WTC11 (cell line): ENCODE data around the gene MGAT5B. TPM values are rescaled to one million over a fixed set of nuclear protein-coding genes. Genes with fewer than 3 reads are reported as not detected.

Source experiments
- ATAC-seq: fragments of 200-7000 bp; cut with Tn5 transposase; 2 replicates; pipeline ENCODE4 v1.10.0; 2021; ENCODE audit warnings: mild to moderate bottlenecking, moderate library complexity
- CTCF ChIA-PET: fragments of 300-600 bp; sonication (Branson Sonifier 250); formaldehyde crosslinking; loops from one replicate; lab custom pipeline; 2021; ENCODE audit warnings: antibody characterized with exemption; lab: Charles Lee
- POLR2A ChIA-PET: fragments of 350-600 bp; sonication (Branson Sonifier 250); formaldehyde crosslinking; loops from one replicate; lab custom pipeline; 2021; ENCODE audit warnings: antibody characterized with exemption; lab: Charles Lee
- DNase-seq: peaks from one replicate; pipeline ENCODE4 v3.0.0; 2021; ENCODE audit warnings: low spot score
- H3K27ac Mint-ChIP-seq: 2 replicates; pipeline ENCODE4 v1.8.0; 2021; ENCODE audit warnings: mixed read lengths
- H3K27me3 Mint-ChIP-seq: 2 replicates; pipeline ENCODE4 v1.8.0; 2021; ENCODE audit warnings: low read depth, mild to moderate bottlenecking, moderate library complexity, mixed read lengths
- H3K36me3 Mint-ChIP-seq: 2 replicates; pipeline ENCODE4 v1.8.0; 2021; ENCODE audit warnings: mixed read lengths
- H3K4me1 Mint-ChIP-seq: 2 replicates; pipeline ENCODE4 v1.8.0; 2022; ENCODE audit warnings: mixed read lengths
- H3K4me3 Mint-ChIP-seq: 2 replicates; pipeline ENCODE4 v1.8.0; 2021; ENCODE audit warnings: mild to moderate bottlenecking, moderate library complexity, mixed read lengths
- H3K9me3 Mint-ChIP-seq: 2 replicates; pipeline ENCODE4 v1.8.0; 2021; ENCODE audit warnings: mixed read lengths
- ESRRA ChIP-seq: sonication (generic); formaldehyde crosslinking; IDR thresholded peaks from 2 replicates; pipeline ENCODE4 v1.8.1; 2022; ENCODE audit warnings: mild to moderate bottlenecking, missing genetic modification reagents, borderline replicate concordance
- FOXJ3 ChIP-seq: sonication (generic); formaldehyde crosslinking; IDR thresholded peaks from 2 replicates; pipeline ENCODE4 v1.9.0; 2021; ENCODE audit warnings: missing genetic modification reagents, mild to moderate bottlenecking, borderline replicate concordance
- HMGA2 ChIP-seq: fragments of 250-450 bp; sonication (Bioruptor Pico); IDR thresholded peaks from 2 replicates; pipeline ENCODE4 v1.4.0; 2021; ENCODE audit warnings: mild to moderate bottlenecking, moderate library complexity
- IRF2 ChIP-seq: sonication (generic); formaldehyde crosslinking; IDR thresholded peaks from 2 replicates; pipeline ENCODE4 v1.8.0; 2022; ENCODE audit warnings: low read depth, missing genetic modification reagents, borderline replicate concordance
- MAX ChIP-seq: sonication (generic); formaldehyde crosslinking; IDR thresholded peaks from 2 replicates; pipeline ENCODE4 v1.8.0; 2022; ENCODE audit warnings: mild to moderate bottlenecking, missing genetic modification reagents
- OVOL2 ChIP-seq: fragments of 250-450 bp; sonication (Bioruptor Pico); IDR thresholded peaks from 2 replicates; pipeline ENCODE4 v1.9.0; 2021; ENCODE audit warnings: mild to moderate bottlenecking, borderline replicate concordance
- RELA ChIP-seq: sonication (generic); formaldehyde crosslinking; IDR thresholded peaks from 2 replicates; pipeline ENCODE4 v1.8.1; 2022; ENCODE audit warnings: missing genetic modification reagents, mild to moderate bottlenecking, borderline replicate concordance
- SMAD3 ChIP-seq: sonication (generic); formaldehyde crosslinking; IDR thresholded peaks from 2 replicates; pipeline ENCODE4 v1.8.0; 2022; ENCODE audit warnings: missing genetic modification reagents, mild to moderate bottlenecking, borderline replicate concordance
- SMAD4 ChIP-seq: sonication (generic); formaldehyde crosslinking; IDR thresholded peaks from 2 replicates; pipeline ENCODE4 v1.8.0; 2022; ENCODE audit warnings: mild to moderate bottlenecking, missing genetic modification reagents
- SP1 ChIP-seq: sonication (generic); formaldehyde crosslinking; conservative IDR thresholded peaks from 2 replicates; pipeline ENCODE4 v1.8.1; 2022; ENCODE audit warnings: missing genetic modification reagents
- TEAD1 ChIP-seq: sonication (generic); formaldehyde crosslinking; IDR thresholded peaks from 2 replicates; pipeline ENCODE4 v1.8.0; 2022; ENCODE audit warnings: mild to moderate bottlenecking, missing genetic modification reagents
- ZNF121 ChIP-seq: sonication (generic); formaldehyde crosslinking; IDR thresholded peaks from 2 replicates; pipeline ENCODE4 v1.8.0; 2023; ENCODE audit warnings: missing genetic modification reagents
- ZNF317 ChIP-seq: sonication (generic); formaldehyde crosslinking; IDR thresholded peaks from 2 replicates; pipeline ENCODE4 v1.8.1; 2023; ENCODE audit warnings: low read depth, mild to moderate bottlenecking, moderate library complexity, missing genetic modification reagents, borderline replicate concordance
- total RNA-seq: library from RNA; stranded (reverse); gene quantifications from 3 replicates; pipeline ENCODE4 v1.2.3, GENCODE V29; 2021
- TF ChIP-seq, protein P1 (sequence below): sonication (generic); formaldehyde crosslinking; IDR thresholded peaks from 2 replicates; pipeline ENCODE4 v1.8.1; 2022; ENCODE audit warnings: mild to moderate bottlenecking, moderate library complexity, missing genetic modification reagents
- TF ChIP-seq, protein P2 (sequence below): sonication (generic); formaldehyde crosslinking; IDR thresholded peaks from 2 replicates; pipeline ENCODE4 v1.8.0; 2023; ENCODE audit warnings: missing genetic modification reagents, mild to moderate bottlenecking, borderline replicate concordance

Gene MGAT5B
- total RNA-seq, 1 experiment from 2014 or later: 11.6 TPM

- Mint-ChIP-seq H3K4me1 (0 out of 2 replicates have a peak, but pooled peaks cover 3% of the 10 kb centered on the region), H3K27ac (no peak overlapping the region), H3K4me3 (no peak overlapping the region), H3K27me3 (no peaks in the 10 kb centered on the region), H3K36me3 (no peaks in the 10 kb centered on the region), H3K9me3 (no peaks in the 10 kb centered on the region)
- TF ChIP-seq FOXJ3 (CRISPR knock-in tag) (no peak), HMGA2 (CRISPR knock-in tag) (no peak), SP1 (no peak)
- DNase-seq: no peak
- no peak for ATAC-seq
- CTCF ChIA-PET: interaction anchor here (1.0 to 1.7 kb wide), 3 partner anchors 11 to 127 kb away, joined by 4 to 5 read pairs (median 4); partner anchors contain the start of gene MGAT5B
- POLR2A ChIA-PET: no interaction called here
Measured at GRCh38 chr17:76929148-76929547, 60.9 kb downstream of the MGAT5B start.

DNA sequence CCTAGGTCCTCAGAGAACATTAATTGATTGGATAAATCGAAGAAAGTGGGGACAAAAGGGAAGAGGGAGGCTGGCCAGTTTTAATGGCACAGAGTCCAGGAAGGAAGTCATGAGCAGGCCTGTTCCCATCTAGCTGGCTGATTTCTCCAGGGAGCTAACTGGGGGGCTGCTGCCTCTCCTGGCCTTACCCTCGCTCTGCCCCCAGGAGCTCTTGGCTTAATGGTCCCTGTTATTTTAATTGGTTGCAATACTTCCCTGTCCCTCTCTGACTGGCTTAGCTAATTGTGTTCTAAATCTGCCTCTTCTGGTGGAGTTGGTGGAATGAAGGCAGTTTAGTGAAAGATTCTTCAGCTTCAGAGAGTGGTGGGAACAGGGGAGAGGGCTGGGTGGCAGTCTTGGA lies 61.4 kb downstream of the MGAT5B start:
- ATAC-seq (no peak), DNase-seq (no peak)
- no peaks in the 10 kb centered on the region for H3K27me3 Mint-ChIP-seq
- TF ChIP-seq SMAD4 (CRISPR knock-in tag): no peak
- no peak for TF ChIP-seq MAX (CRISPR knock-in tag)
- TF ChIP-seq OVOL2: no peak
- TF ChIP-seq ZNF121 (CRISPR knock-in tag): no peak
- TF ChIP-seq SMAD3: no peak
- TF ChIP-seq, protein P1, sequence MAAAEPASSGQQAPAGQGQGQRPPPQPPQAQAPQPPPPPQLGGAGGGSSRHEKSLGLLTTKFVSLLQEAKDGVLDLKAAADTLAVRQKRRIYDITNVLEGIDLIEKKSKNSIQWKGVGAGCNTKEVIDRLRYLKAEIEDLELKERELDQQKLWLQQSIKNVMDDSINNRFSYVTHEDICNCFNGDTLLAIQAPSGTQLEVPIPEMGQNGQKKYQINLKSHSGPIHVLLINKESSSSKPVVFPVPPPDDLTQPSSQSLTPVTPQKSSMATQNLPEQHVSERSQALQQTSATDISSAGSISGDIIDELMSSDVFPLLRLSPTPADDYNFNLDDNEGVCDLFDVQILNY (CRISPR knock-in tag): no peak
- TF ChIP-seq TEAD1: no peak
- no peak for TF ChIP-seq ZNF317 (CRISPR knock-in tag)
- TF ChIP-seq, protein P2, sequence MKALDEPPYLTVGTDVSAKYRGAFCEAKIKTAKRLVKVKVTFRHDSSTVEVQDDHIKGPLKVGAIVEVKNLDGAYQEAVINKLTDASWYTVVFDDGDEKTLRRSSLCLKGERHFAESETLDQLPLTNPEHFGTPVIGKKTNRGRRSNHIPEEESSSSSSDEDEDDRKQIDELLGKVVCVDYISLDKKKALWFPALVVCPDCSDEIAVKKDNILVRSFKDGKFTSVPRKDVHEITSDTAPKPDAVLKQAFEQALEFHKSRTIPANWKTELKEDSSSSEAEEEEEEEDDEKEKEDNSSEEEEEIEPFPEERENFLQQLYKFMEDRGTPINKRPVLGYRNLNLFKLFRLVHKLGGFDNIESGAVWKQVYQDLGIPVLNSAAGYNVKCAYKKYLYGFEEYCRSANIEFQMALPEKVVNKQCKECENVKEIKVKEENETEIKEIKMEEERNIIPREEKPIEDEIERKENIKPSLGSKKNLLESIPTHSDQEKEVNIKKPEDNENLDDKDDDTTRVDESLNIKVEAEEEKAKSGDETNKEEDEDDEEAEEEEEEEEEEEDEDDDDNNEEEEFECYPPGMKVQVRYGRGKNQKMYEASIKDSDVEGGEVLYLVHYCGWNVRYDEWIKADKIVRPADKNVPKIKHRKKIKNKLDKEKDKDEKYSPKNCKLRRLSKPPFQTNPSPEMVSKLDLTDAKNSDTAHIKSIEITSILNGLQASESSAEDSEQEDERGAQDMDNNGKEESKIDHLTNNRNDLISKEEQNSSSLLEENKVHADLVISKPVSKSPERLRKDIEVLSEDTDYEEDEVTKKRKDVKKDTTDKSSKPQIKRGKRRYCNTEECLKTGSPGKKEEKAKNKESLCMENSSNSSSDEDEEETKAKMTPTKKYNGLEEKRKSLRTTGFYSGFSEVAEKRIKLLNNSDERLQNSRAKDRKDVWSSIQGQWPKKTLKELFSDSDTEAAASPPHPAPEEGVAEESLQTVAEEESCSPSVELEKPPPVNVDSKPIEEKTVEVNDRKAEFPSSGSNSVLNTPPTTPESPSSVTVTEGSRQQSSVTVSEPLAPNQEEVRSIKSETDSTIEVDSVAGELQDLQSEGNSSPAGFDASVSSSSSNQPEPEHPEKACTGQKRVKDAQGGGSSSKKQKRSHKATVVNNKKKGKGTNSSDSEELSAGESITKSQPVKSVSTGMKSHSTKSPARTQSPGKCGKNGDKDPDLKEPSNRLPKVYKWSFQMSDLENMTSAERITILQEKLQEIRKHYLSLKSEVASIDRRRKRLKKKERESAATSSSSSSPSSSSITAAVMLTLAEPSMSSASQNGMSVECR (CRISPR knock-in tag): no peak
- TF ChIP-seq ESRRA (CRISPR knock-in tag): no peak
- no peak for TF ChIP-seq FOXJ3 (CRISPR knock-in tag)
- no peak for TF ChIP-seq IRF2 (CRISPR knock-in tag)
- TF ChIP-seq, all 79 proteins: peak for 0
- no peak overlapping the region for H3K27ac Mint-ChIP-seq
- CTCF ChIA-PET: interaction anchor here (1.0 to 1.7 kb wide), 2 partner anchors 12 to 62 kb away, joined by 4 to 5 read pairs; partner anchors contain the start of gene MGAT5B
- 0 out of 2 replicates have a peak, but pooled peaks cover 3% of the 10 kb centered on the region for H3K4me1 Mint-ChIP-seq
- H3K36me3 Mint-ChIP-seq: no peaks in the 10 kb centered on the region
- H3K4me3 Mint-ChIP-seq: no peak overlapping the region
- POLR2A ChIA-PET: interaction anchor here (0.6 kb wide), 1 partner anchor 10 kb away, joined by 5 read pairs; no protein-coding TSS in a partner anchor
- no peaks in the 10 kb centered on the region for H3K9me3 Mint-ChIP-seq

DNA sequence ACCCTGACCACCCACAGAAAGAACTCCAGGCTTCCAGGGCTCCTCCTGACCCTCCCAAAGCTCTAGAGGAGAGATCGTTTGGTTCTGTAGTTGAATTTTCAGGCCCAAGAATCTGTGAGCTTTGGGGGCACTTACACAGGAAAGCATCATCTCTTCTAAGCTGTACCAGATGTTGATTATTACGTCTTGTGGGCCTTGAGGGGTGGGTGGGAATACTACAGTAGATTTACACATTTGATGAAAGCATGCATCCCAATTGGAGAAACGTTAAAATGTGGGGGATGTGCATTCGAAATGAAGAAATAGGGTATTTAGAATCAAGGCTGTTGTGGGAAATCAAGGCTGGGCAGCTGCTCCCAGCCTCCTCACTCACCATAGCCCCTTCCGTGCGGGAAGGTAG lies 61.9 kb downstream of the MGAT5B start:
- Mint-ChIP-seq H3K27me3 (no peaks in the 10 kb centered on the region), H3K4me1 (0 out of 2 replicates have a peak, but pooled peaks cover 3% of the 10 kb centered on the region), H3K9me3 (no peaks in the 10 kb centered on the region), H3K4me3 (no peak overlapping the region), H3K27ac (no peak overlapping the region), H3K36me3 (no peaks in the 10 kb centered on the region)
- CTCF ChIA-PET: interaction anchor here (1.0 to 1.7 kb wide), 2 partner anchors 12 to 62 kb away, joined by 4 to 5 read pairs; partner anchors contain the start of gene MGAT5B
- ATAC-seq: no peak
- DNase-seq: no peak
- POLR2A ChIA-PET: interaction anchor here (0.6 kb wide), 1 partner anchor 10 kb away, joined by 5 read pairs; no protein-coding TSS in a partner anchor
- TF ChIP-seq RELA (CRISPR knock-in tag): no peak
